ENCODE results near the gene SLC4A1AP. TPM values are rescaled to one million over a fixed set of nuclear protein-coding genes. Genes with fewer than 3 reads are reported as not detected.

SLC4A1AP gene
- total and polyA plus RNA-seq, 9 of the 15 experiments (the other 6 are each of a cell fraction or from before 2014, with no cell fraction given), result 8.1 to 40.5 (median 35.3) TPM

DNA sequence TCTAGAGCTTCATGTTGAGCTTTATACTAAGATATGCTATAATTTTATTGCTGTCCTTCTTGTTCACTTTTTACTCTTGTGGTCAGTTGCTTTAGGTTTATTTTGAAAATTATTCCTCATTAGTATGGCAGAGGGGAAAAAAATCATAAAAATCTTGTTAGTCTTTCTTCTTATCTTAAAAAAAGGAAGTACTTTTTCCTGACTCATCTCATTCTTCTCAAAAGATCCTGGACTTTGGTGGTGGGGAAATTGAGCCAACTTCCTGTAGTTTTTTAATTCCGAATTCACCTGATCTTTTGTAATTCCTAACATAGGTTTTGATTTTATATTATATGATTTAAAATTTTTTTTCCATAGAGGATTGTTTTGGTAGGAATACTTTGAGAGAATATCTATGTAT, 3.8 kb downstream of the SLC4A1AP start (continued):
- TF ChIP-seq ZFP36 (IDR thresholded peaks at IDR 0.05; ENCODE audit: low read depth, low read length, partially characterized antibody), result no peak
- 0 out of 2 replicates have a peak, but pooled peaks have one; percentile 50 for TF ChIP-seq SMARCE1 (IDR thresholded peaks at IDR 0.05)
- TF ChIP-seq FOSL1 (tag; conservative IDR thresholded peaks at IDR 0.05), result 0 out of 2 replicates have a peak, but pooled peaks have one; percentile 25
- TF ChIP-seq, protein P1, sequence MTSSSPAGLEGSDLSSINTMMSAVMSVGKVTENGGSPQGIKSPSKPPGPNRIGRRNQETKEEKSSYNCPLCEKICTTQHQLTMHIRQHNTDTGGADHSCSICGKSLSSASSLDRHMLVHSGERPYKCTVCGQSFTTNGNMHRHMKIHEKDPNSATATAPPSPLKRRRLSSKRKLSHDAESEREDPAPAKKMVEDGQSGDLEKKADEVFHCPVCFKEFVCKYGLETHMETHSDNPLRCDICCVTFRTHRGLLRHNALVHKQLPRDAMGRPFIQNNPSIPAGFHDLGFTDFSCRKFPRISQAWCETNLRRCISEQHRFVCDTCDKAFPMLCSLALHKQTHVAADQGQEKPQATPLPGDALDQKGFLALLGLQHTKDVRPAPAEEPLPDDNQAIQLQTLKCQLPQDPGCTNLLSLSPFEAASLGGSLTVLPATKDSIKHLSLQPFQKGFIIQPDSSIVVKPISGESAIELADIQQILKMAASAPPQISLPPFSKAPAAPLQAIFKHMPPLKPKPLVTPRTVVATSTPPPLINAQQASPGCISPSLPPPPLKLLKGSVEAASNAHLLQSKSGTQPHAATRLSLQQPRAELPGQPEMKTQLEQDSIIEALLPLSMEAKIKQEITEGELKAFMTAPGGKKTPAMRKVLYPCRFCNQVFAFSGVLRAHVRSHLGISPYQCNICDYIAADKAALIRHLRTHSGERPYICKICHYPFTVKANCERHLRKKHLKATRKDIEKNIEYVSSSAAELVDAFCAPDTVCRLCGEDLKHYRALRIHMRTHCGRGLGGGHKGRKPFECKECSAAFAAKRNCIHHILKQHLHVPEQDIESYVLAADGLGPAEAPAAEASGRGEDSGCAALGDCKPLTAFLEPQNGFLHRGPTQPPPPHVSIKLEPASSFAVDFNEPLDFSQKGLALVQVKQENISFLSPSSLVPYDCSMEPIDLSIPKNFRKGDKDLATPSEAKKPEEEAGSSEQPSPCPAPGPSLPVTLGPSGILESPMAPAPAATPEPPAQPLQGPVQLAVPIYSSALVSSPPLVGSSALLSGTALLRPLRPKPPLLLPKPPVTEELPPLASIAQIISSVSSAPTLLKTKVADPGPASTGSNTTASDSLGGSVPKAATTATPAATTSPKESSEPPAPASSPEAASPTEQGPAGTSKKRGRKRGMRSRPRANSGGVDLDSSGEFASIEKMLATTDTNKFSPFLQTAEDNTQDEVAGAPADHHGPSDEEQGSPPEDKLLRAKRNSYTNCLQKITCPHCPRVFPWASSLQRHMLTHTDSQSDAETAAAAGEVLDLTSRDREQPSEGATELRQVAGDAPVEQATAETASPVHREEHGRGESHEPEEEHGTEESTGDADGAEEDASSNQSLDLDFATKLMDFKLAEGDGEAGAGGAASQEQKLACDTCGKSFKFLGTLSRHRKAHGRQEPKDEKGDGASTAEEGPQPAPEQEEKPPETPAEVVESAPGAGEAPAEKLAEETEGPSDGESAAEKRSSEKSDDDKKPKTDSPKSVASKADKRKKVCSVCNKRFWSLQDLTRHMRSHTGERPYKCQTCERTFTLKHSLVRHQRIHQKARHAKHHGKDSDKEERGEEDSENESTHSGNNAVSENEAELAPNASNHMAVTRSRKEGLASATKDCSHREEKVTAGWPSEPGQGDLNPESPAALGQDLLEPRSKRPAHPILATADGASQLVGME (CRISPR knock-in tag; IDR thresholded peaks at IDR 0.05), result no peak
- no peak for TF ChIP-seq HOMEZ (CRISPR knock-in tag; IDR thresholded peaks at IDR 0.05)
- peak; percentile 85 for TF ChIP-seq C11orf30 (IDR thresholded peaks at IDR 0.05; ENCODE audit: low read depth)
- peak; percentile 74 for TF ChIP-seq ZNF316 (IDR thresholded peaks at IDR 0.05)
- no peak for TF ChIP-seq ZNF133 (CRISPR knock-in tag; IDR thresholded peaks at IDR 0.05)
- TF ChIP-seq POLR2H (tag; IDR thresholded peaks at IDR 0.05; ENCODE audit: low read depth), result 0 out of 2 replicates have a peak, but pooled peaks have one; percentile 22
- TF ChIP-seq HDAC2 (IDR thresholded peaks at IDR 0.05), result no peak
- TF ChIP-seq ZSCAN32 (CRISPR knock-in tag; IDR thresholded peaks at IDR 0.05), result no peak
- no peak for TF ChIP-seq TAF7 (tag; IDR thresholded peaks at IDR 0.05)
